Activated T-cell treated with anti-CD3 and anti-CD28 coated beads, Interleukin-2, amount 50 U/mL, for 4 hours (primary cell): Measurements from ENCODE around the gene EIF4G3. TPM values are rescaled to one million over a fixed set of nuclear protein-coding genes. Genes with fewer than 3 reads are reported as not detected.
A peak's percentile ranks its signal among the peaks of the same experiment; 100 is the strongest.
"Not testable (repeated sequence)": the region's sequence is repeated elsewhere in the genome, so short reads cannot be mapped to it uniquely, and the experiment has no call there.

Experiments used
- ATAC-seq, 2 donors: fragments of 200-7000 bp; cut with Tn5 transposase; one replicate each; pipeline ENCODE4 v1.10.0; 2021
- DNase-seq: peaks from one replicate; pipeline ENCODE4 v3.0.0-alpha.2; 2020
- H3K27me3 Mint-ChIP-seq: one replicate; pipeline ENCODE4 v1.8.0; 2021; ENCODE audit warnings: low read depth, mixed read lengths
- H3K36me3 Mint-ChIP-seq: one replicate; pipeline ENCODE4 v1.8.0; 2022; ENCODE audit warnings: mixed read lengths; ENCODE audit not compliant: insufficient read depth
- H3K4me1 Mint-ChIP-seq: one replicate; pipeline ENCODE4 v1.8.0; 2021; ENCODE audit warnings: low read depth, mixed read lengths
- H3K4me3 Mint-ChIP-seq: one replicate; pipeline ENCODE4 v1.8.0; 2021; ENCODE audit warnings: mild to moderate bottlenecking, moderate library complexity, mixed read lengths
- H3K9me3 Mint-ChIP-seq: one replicate; pipeline ENCODE4 v1.8.0; 2021; ENCODE audit warnings: mixed read lengths
- total RNA-seq, 3 donors: library from RNA; stranded (reverse); gene quantifications; one replicate each; pipeline ENCODE4 v1.2.1, GENCODE V29; 2021

Gene EIF4G3
- total RNA-seq, 3 donors from 2014 or later = 43.5 to 48.5 (median 46.1) TPM

DNA sequence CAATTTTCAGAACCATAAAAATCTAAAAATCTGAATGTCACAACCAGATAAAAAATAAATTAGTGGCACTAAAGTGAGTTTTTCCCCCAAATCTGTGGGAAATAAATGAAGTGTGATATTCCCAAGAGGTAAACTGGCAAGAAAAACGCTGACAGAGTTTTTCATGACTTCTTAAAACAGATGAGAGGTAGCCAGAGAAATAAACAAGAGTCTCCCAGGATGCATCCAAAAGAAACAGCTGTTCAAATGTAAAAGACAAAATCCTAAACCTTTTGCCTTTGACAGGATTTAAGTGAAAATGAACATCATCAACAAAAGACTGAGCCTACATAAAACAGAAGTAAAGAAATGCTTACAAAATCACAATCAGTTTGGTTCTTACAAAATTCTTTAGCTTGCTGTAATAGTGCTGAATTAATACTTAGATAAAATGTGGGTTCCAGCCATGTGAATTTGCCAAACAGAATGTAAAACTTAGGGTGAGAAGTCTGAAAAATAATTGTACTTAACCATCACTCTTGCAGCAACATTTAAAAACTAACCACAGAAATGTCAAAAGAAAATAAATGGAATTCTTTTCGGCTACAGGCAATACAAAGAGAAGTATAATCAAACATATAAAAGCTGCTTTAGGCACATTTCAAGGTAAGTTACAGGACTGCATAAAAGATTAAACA is 133.6 kb downstream of the EIF4G3 start:
- H3K4me3 Mint-ChIP-seq = no peak overlapping the region
- ATAC-seq (no peak), DNase-seq (no peak)
- H3K9me3 Mint-ChIP-seq = no peaks in the 10 kb centered on the region
- peaks cover 12% of the 10 kb centered on the region for H3K36me3 Mint-ChIP-seq
- H3K4me1 Mint-ChIP-seq = peaks cover 2% of the 10 kb centered on the region
- H3K27me3 Mint-ChIP-seq = no peaks in the 10 kb centered on the region

DNA sequence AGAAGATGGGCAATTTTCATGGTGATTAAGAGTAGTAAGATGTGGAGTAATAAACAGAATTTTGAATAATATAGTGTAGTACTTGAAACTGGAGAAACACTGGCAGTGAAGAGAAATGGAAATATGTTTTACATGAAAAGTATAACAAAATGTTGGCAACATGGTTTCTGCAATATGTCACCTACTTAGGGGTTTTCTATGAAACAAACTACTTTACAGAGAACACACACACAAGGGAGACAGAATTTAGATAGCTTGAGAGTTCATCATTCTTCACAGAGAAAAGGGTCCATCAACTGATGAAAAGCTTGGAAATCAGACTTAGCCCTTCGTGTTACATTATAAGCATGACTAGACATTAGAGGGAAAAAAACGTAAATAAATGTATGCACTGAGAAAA is 135.2 kb downstream of the EIF4G3 start:
- Mint-ChIP-seq H3K4me1 (peaks cover 2% of the 10 kb centered on the region), H3K27me3 (no peaks in the 10 kb centered on the region), H3K9me3 (no peaks in the 10 kb centered on the region), H3K4me3 (no peak overlapping the region), H3K36me3 (peaks cover 12% of the 10 kb centered on the region)
- DNase-seq (no peak), ATAC-seq (no peak)

DNA sequence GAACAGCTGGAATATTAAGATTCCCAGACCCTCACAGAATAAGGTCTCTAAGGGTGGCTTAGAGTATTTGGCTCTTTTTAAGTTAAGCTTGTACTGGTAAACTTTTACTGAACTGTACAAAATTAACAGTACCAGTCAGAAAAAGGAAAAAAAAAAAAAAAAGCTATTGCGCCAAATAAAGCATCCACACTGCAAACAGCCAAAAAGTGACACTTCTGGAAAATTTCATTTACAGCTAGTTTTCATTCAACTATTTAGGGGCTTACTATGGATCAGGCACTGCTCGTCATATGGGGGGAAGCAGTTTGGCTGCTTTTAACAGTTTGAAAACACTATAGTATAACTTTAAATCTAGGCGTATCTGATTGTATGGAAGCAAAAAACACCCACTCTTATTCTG is 139.6 kb downstream of the EIF4G3 start:
- H3K4me1 Mint-ChIP-seq = peaks cover 2% of the 10 kb centered on the region

DNA sequence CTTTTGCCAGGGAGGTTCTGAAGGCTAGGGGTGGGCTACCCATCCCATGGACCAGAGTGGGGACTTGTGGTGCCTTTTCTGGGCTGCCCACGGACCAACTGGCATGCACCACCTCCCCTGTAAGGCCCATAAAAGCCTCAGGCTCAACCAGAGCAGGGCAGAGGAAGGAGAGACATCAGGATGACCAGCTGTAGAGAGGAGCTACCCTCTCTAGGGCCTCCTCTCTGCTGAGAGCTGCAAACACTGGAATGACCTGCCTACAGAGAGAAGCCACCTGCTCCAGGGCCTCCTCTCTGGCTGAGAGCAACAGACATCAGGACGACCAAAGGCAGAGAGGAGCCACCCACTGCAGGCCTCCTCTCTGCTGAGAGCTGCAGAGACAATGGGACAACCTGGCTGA is 140.9 kb downstream of the EIF4G3 start:
- Mint-ChIP-seq H3K4me1 (peaks cover 2% of the 10 kb centered on the region), H3K27me3 (no peaks in the 10 kb centered on the region), H3K36me3 (peaks cover 2% of the 10 kb centered on the region), H3K4me3 (no peak overlapping the region), H3K9me3 (no peaks in the 10 kb centered on the region)
- DNase-seq (no peak), ATAC-seq (no peak)

More for the DNA sequence above, 139.6 kb downstream of the EIF4G3 start:
- ATAC-seq (no peak), DNase-seq (no peak)
- Mint-ChIP-seq H3K27me3 (no peaks in the 10 kb centered on the region), H3K4me3 (no peak overlapping the region), H3K36me3 (peaks cover 2% of the 10 kb centered on the region), H3K9me3 (no peaks in the 10 kb centered on the region)

DNA sequence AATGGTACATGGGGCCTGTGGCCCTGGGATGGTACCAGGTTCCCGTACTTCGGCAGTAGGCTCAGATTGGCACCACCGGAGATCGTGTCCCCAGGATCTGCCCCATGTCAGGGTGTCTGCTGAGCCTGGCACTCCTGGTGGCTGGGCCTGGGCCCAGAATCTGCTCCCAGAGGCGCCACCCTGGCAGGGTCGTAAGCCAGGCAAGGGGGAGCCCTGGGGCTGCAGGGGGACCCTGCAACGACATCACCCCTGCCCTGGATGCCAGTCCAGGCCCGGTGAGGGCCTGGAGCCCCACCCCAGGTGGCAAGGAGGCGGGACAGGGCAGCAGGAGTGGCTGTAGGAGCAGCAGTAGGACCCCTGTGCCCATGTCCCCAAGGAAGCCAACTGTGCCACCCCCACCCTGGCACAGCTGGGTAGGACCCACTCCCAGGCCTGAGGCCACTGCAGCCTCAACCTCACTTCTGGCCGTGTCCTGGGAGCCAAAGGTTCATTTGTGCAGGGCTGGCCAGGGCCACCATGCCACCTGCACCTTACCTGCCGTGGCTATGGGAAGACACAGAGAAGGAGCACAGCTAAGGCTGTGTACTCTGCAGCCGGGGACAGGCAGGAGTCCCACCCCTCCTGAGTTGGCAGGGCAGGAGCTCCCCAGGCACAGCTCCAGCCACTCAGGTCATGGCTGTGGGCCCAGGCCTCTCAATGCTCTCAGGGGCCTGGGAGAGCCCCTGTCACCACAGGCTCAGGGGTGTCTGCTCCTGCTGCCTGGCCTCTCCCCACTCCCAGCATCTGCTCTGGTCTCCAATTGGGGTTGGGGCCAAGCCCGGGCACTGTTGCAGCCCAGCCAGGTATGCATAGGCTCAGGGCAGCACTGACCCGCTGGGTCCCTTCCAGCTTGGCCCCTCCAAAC is 141.7 kb downstream of the EIF4G3 start:
- Mint-ChIP-seq H3K4me3 (no peak overlapping the region), H3K27me3 (no peaks in the 10 kb centered on the region), H3K4me1 (peaks cover 2% of the 10 kb centered on the region), H3K36me3 (peaks cover 2% of the 10 kb centered on the region), H3K9me3 (no peaks in the 10 kb centered on the region)
- ATAC-seq = no peak
- DNase-seq = no peak

DNA sequence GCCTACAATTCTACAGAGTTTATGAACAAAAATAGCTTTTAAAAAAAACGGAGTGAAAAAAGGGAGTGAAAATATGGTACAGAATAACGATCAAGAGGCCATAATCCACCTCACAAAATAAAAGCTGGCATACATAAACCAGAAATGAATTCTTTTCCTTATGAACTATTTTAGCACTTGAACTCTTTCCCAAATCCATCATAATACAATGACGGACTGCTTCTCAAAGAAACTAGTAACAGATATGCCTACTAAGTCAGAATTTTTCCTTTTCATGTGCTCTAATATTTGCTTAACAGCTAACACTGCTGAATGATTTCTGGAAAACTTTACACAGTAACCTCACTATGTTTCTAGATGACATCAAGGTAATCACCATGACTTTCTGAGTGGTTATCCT is 144.0 kb downstream of the EIF4G3 start:
- Mint-ChIP-seq H3K4me3 (no peak overlapping the region), H3K36me3 (peaks cover 4% of the 10 kb centered on the region), H3K9me3 (no peaks in the 10 kb centered on the region), H3K4me1 (peaks cover 3% of the 10 kb centered on the region), H3K27me3 (no peaks in the 10 kb centered on the region)
- DNase-seq (no peak), ATAC-seq (no peak)

DNA sequence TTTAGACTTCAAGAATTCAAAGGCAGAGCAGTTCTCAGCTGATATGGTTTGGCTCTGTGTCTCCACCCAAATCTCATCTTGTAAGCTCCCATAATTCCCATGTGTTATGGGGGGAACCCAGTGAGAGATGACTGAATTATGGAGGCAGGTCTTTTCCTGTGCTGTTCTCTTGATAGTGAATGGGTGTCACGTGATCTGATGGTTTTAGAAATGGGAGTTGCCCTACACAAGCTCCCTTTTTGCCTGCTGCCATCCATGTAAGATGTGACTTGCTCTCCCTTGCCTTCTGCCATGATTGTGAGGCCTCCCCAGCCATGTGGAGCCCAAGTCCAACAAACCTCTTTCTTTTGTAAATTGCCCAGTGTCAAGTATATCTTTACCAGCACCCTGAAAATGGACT is 146.5 kb downstream of the EIF4G3 start:
- Mint-ChIP-seq H3K36me3 (peaks cover 3% of the 10 kb centered on the region), H3K4me1 (peaks cover 4% of the 10 kb centered on the region), H3K4me3 (no peak overlapping the region), H3K27me3 (no peaks in the 10 kb centered on the region), H3K9me3 (no peaks in the 10 kb centered on the region)
- ATAC-seq (no peak), DNase-seq (no peak)

DNA sequence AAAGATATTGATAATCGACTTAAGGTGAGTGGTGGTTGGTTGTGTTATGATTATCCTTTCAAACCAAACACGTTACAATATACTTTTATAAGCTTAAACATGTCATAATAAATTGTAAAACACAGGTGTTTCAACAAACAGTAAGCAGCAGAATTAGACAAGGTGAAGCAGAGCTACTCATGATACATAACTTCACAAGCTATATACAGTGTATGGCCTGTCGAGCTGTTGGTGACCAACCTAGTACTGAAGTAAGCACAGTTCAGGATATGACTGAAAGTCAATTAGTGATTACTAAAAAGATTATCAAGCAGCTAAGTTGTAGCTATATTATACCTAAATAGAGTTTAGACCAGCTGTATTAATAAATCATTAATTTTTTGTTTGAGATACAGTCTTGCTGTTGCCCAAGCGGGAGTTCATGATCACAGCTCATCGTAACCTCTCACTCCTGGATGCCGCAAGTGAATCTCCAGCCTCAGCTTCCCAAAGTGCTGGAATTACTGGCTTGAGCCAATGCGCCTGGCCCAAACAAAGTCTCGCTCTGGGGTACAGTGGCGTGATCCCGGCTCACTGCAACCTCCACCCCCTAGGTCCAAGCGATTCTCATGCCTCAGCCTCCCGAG is 148.1 kb downstream of the EIF4G3 start:
- Mint-ChIP-seq H3K9me3 (no peaks in the 10 kb centered on the region), H3K4me3 (no peak overlapping the region)

DNA sequence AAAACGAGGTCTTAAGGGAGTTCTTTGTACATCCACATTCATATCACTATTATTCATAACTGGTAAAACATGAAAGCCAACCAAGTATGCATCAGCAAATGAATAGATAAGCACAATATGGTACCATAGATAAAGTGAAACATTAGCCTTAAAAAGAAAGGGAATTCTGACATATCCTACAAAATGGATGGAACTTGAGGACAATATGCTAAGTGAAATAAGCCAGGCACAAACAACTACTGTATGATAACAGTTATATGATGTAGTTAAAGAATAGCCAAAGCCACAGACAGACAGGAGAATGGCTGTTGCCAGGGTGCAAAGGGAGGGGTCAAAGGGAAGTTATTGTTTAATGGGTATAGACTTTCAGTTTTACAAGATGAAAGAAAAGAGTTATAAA is 148.9 kb downstream of the EIF4G3 start:
- DNase-seq (no peak), ATAC-seq (no peak)
- Mint-ChIP-seq H3K9me3 (no peaks in the 10 kb centered on the region), H3K4me1 (peaks cover 6% of the 10 kb centered on the region), H3K27me3 (no peaks in the 10 kb centered on the region), H3K4me3 (no peak overlapping the region), H3K36me3 (peaks cover 7% of the 10 kb centered on the region)

More for the DNA sequence above, 148.1 kb downstream of the EIF4G3 start:
- ATAC-seq (no peak), DNase-seq (no peak)
- Mint-ChIP-seq H3K36me3 (peaks cover 7% of the 10 kb centered on the region), H3K27me3 (no peaks in the 10 kb centered on the region), H3K4me1 (peaks cover 4% of the 10 kb centered on the region)

DNA sequence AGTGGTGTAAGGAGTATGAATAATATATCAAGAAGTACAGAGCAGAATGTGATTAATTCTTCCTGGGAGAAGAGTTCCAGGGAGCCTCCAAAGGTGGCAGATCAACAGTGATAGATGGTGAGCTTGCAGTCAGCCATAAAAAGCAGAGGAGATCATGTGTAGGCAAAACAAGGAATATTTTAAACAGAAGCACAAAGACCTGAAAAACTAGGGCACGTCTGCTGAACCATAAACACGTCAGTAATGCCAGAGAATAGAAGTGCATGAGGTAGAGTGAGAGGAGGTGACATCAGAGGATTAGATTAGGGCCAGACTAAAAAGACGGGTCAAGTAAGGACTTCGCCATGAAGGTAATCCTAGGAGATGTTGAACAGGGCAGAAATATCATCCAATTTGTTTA is 151.8 kb downstream of the EIF4G3 start:
- H3K9me3 Mint-ChIP-seq = no peaks in the 10 kb centered on the region

DNA sequence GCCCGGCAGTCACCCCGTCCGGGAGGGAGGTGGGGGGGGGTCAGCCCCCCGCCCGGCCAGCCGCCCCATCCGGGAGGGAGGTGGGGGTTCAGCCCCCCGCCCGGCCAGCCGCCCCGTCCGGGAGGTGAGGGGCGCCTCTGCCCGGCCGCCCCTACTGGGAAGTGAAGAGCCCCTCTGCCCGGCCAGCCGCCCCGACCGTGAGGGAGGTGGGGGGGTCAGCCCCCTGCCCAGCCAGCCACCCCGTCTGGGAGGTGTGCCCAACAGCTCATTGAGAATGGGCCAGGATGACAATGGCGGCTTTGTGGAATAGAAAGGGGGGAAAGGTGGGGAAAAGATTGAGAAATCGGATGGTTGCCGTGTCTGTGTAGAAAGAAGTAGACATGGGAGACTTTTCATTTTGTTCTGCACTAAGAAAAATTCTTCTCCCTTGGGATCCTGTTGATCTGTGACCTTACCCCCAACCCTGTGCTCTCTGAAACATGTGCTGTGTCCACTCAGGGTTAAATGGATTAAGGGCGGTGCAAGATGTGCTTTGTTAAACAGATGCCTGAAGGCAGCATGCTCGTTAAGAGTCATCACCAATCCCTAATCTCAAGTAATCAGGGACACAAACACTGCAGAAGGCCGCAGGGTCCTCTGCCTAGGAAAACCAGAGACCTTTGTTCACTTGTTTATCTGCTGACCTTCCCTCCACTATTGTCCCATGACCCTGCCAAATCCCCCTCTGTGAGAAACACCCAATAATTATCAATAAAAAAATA is 152.4 kb downstream of the EIF4G3 start:
- H3K9me3 Mint-ChIP-seq, ATAC-seq, H3K4me3 Mint-ChIP-seq, DNase-seq, H3K36me3 Mint-ChIP-seq, H3K27me3 Mint-ChIP-seq: not testable (repeated sequence)
- peaks cover 23% of the 10 kb centered on the region for H3K4me1 Mint-ChIP-seq

More for the DNA sequence above, 151.8 kb downstream of the EIF4G3 start:
- DNase-seq (no peak), ATAC-seq (no peak)
- H3K4me1 Mint-ChIP-seq = peaks cover 23% of the 10 kb centered on the region
- no peak overlapping the region for H3K4me3 Mint-ChIP-seq
- peaks cover 7% of the 10 kb centered on the region for H3K36me3 Mint-ChIP-seq
- H3K27me3 Mint-ChIP-seq = no peaks in the 10 kb centered on the region

DNA sequence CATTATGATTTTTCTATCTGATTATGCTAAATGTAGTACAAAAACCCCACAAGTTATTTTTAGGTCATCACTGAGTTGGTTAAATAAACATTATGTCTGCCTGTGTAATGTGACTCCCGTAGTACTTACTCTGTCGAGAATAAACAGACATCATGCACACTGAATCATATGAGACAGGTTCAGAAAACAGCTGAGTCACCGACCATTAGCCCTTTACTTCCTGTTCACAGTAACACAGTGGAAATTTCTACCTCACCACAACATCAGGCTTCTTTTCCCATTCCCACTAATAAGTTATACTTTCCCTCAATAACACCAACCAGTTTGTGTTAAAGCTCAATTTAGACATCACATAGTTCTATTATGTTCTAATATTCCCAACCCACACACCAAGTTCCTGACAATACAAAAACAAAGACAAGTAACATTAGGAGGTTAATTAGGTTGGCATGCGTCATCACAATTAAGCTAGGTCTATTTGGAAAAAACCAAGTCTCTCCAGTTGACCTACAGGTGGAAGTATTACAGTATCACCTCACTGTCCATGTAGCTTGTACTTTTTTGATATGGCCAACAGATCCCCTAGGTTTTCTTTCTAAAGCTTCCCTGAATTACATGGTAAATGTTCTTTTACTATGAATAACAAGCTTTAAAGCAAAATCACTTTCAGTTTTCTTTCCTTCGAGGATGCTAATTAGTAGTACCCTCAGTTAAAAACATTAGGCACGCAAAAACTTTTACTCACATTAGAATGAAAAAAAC is 154.2 kb downstream of the EIF4G3 start:
- DNase-seq = peak; percentile 18
- Mint-ChIP-seq H3K4me1 (peaks cover 19% of the 10 kb centered on the region), H3K27me3 (no peaks in the 10 kb centered on the region), H3K9me3 (no peaks in the 10 kb centered on the region), H3K36me3 (peaks cover 5% of the 10 kb centered on the region), H3K4me3 (peak overlapping the region; percentile 69)
- peak; percentile 97 to 98 for ATAC-seq

DNA sequence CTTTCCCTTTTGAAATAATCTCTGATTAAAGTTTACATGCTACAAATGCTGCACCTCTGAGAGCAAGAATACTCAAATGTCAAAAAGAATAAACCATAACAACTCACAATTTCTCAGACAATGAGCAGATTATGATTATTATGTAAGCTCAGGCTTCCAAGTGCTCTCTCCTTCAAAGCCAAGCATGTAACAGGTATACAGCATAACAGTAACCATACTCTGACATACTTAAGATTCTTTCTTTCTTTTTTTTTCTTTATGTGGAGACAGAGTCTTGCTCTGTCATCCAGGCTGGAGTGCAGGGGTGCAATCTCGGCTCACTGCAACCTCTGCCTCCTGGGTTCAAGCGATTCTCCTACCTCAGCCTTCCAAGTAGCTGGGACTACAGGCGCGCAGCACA is 155.4 kb downstream of the EIF4G3 start:
- DNase-seq = no peak
- Mint-ChIP-seq H3K4me1 (peaks cover 19% of the 10 kb centered on the region), H3K9me3 (no peaks in the 10 kb centered on the region), H3K36me3 (peaks cover 5% of the 10 kb centered on the region), H3K27me3 (no peaks in the 10 kb centered on the region), H3K4me3 (no peak overlapping the region)
- no peak for ATAC-seq
